Activated naive CD4-positive, alpha-beta T cell treated with anti-CD3 and anti-CD28 coated beads, Interleukin-2, amount 10 ng/mL, durations not matched to agents 7 days and 5 days (primary cell): ENCODE measurements around the gene LRFN4.

Source experiments
- CTCF ChIA-PET: fragments of 350-600 bp; sonication (Branson Sonifier 250); formaldehyde crosslinking; loops from one replicate; lab custom pipeline; 2021; ENCODE audit warnings: antibody characterized with exemption; lab: Charles Lee
- DNase-seq: peaks from one replicate; pipeline ENCODE4 v3.0.0-alpha.2; 2020
- H3K27ac Mint-ChIP-seq: one replicate; pipeline ENCODE4 v1.8.0; 2021; ENCODE audit warnings: mild to moderate bottlenecking, moderate library complexity, mixed read lengths
- H3K27me3 Mint-ChIP-seq: one replicate; pipeline ENCODE4 v1.8.0; 2021; ENCODE audit warnings: mild to moderate bottlenecking, mixed read lengths
- H3K36me3 Mint-ChIP-seq: one replicate; pipeline ENCODE4 v1.8.0; 2021; ENCODE audit warnings: mixed read lengths
- H3K4me1 Mint-ChIP-seq: one replicate; pipeline ENCODE4 v1.8.0; 2021; ENCODE audit warnings: mixed read lengths
- H3K4me3 Mint-ChIP-seq: one replicate; pipeline ENCODE4 v1.8.0; 2021; ENCODE audit warnings: mild to moderate bottlenecking, moderate library complexity, mixed read lengths
- H3K9me3 Mint-ChIP-seq: one replicate; pipeline ENCODE4 v1.8.0; 2021; ENCODE audit warnings: mixed read lengths

Gene LRFN4

DNA sequence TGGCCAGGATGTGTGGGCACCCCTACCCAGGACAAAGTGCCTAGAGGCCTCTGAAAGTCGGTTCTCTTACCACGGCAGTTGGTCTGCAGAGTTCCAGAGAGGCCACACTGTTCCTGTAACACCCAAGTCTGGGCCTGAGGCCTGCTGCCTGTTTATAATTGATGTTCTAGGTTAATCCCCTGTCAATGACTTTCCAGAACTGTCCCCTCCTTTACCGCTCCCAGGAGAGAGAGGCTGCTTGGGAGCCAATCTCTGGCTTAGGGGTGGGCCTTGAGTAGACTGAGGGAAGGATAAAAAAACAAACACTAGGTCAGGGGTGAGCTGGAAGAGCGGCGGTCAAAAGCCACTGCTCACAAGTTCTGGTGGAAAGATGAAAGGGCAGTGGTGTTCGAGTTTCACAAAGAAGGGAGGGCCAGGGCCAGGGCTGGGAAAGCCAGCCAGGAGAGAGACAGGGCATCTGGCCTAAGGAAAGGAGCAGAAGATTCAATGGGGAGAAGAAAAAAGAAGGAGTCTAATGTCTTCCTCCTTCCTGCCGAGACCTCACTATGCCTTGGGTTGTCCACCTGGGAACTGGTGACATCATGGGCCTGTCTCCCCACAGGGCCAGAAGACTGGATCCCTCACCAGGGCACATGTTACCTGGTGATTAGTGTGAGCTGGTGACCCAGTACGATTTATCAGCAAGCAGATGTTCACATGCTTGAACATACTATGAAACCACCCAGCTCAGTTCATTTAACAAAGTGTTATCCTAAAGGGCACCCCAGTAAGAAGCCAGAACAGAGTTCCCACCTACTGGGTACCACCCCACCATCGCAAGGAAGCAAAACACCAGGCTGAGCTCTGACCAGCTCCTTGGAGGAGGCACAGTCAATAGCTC is 51.1 kb downstream of the LRFN4 start:
- Mint-ChIP-seq H3K4me1 (no peaks in the 10 kb centered on the region), H3K27me3 (peaks cover 4% of the 10 kb centered on the region), H3K36me3 (no peaks in the 10 kb centered on the region), H3K4me3 (no peak overlapping the region), H3K27ac (no peak overlapping the region), H3K9me3 (no peaks in the 10 kb centered on the region)
- no peak for DNase-seq
- CTCF ChIA-PET, result no interaction called here

DNA sequence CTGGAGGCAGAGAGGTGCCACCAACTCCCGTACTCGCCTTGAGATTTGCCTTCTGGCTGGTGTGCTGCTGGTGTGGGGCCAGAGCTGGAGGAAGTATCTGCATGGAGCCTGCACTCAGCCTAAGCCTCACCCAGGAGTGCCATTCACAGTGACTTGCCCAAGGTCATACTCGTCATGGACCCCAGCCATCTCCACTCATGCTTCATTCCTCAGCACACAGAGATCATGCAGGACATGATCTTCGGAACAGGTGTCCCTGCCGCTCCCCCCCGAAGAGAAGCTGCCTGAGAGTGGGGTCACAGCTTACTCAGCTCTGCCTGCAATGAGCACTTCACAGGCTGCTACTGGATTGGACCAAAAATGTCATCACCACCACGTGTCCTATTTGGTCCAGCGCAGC is 52.3 kb downstream of the LRFN4 start:
- no peaks in the 10 kb centered on the region for H3K4me1 Mint-ChIP-seq
- DNase-seq, result no peak
- no peaks in the 10 kb centered on the region for H3K9me3 Mint-ChIP-seq
- no peak overlapping the region for H3K27ac Mint-ChIP-seq
- no peak overlapping the region for H3K4me3 Mint-ChIP-seq
- H3K27me3 Mint-ChIP-seq, result peaks cover 4% of the 10 kb centered on the region
- H3K36me3 Mint-ChIP-seq, result no peaks in the 10 kb centered on the region
- CTCF ChIA-PET, result no interaction called here

DNA sequence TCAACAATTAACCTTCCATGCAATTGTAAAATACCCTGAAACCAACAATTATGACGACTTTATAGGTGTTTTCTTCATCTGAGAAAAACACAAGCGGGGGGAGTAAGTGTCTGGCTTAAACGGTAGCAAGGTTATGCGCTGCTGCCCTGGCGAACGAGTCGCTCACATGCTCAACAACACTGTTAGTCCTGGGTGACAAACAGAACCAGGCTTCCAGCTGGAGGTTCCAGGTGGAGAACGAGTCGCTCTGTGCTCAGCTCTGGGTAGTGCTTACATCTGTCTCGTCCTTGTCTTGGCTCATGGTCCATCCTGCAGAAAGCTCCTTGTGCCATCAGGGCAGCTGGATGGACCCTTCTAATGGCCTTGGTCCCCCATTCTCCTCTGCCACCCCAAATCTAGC is 53.2 kb downstream of the LRFN4 start:
- Mint-ChIP-seq H3K27ac (no peak overlapping the region), H3K9me3 (no peaks in the 10 kb centered on the region), H3K4me1 (no peaks in the 10 kb centered on the region), H3K27me3 (peaks cover 4% of the 10 kb centered on the region), H3K36me3 (no peaks in the 10 kb centered on the region), H3K4me3 (no peak overlapping the region)
- CTCF ChIA-PET, result no interaction called here
- no peak for DNase-seq
